ENCODE results near the gene NABP1.

Gene NABP1

DNA sequence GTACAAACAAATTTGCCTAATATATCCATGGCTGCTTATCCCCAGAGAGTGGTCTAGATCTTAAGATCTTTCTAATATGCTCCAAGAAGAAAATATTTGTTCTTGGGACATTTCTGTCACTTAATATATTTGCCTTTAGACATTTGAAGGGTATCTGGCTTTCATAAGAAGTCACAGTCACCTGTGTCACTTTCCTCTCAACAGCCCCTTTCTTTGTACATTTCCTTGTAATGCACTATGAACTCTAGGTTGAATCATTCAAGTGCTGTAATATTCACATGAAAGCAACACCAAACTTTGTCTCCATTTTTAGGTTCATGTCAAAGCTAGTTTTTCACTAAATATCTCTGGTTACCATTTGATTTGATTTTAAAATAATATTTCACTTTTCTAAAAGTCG lies 41.4 kb upstream of the NABP1 start:
- Histone ChIP-seq H3K4me1 (ENCODE audit: low read depth, poor library complexity, severe bottlenecking) (peaks cover 33% of the 10 kb centered on the region), H3K27me3 (ENCODE audit: insufficient read depth, low read depth) (no peaks in the 10 kb centered on the region), H3K27ac (no peak overlapping the region), H3K36me3 (ENCODE audit: insufficient read depth) (no peaks in the 10 kb centered on the region), H4K20me1 (ENCODE audit: insufficient read depth) (no peaks in the 10 kb centered on the region), H3K4me2 (no peak overlapping the region), H3K9ac (no peak overlapping the region), H3K79me2 (ENCODE audit: insufficient read depth, low read depth) (no peaks in the 10 kb centered on the region), H3K4me3 (IDR thresholded peaks at IDR 0.05; ENCODE audit: insufficient read depth, low read depth, low read length) (no peak overlapping the region), H2AFZ (ENCODE audit: low read depth) (no peak overlapping the region)
- TF ChIP-seq, protein P1, sequence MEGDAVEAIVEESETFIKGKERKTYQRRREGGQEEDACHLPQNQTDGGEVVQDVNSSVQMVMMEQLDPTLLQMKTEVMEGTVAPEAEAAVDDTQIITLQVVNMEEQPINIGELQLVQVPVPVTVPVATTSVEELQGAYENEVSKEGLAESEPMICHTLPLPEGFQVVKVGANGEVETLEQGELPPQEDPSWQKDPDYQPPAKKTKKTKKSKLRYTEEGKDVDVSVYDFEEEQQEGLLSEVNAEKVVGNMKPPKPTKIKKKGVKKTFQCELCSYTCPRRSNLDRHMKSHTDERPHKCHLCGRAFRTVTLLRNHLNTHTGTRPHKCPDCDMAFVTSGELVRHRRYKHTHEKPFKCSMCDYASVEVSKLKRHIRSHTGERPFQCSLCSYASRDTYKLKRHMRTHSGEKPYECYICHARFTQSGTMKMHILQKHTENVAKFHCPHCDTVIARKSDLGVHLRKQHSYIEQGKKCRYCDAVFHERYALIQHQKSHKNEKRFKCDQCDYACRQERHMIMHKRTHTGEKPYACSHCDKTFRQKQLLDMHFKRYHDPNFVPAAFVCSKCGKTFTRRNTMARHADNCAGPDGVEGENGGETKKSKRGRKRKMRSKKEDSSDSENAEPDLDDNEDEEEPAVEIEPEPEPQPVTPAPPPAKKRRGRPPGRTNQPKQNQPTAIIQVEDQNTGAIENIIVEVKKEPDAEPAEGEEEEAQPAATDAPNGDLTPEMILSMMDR (conservative IDR thresholded peaks at IDR 0.05; ENCODE audit: low read depth, low read length): no peak

DNA sequence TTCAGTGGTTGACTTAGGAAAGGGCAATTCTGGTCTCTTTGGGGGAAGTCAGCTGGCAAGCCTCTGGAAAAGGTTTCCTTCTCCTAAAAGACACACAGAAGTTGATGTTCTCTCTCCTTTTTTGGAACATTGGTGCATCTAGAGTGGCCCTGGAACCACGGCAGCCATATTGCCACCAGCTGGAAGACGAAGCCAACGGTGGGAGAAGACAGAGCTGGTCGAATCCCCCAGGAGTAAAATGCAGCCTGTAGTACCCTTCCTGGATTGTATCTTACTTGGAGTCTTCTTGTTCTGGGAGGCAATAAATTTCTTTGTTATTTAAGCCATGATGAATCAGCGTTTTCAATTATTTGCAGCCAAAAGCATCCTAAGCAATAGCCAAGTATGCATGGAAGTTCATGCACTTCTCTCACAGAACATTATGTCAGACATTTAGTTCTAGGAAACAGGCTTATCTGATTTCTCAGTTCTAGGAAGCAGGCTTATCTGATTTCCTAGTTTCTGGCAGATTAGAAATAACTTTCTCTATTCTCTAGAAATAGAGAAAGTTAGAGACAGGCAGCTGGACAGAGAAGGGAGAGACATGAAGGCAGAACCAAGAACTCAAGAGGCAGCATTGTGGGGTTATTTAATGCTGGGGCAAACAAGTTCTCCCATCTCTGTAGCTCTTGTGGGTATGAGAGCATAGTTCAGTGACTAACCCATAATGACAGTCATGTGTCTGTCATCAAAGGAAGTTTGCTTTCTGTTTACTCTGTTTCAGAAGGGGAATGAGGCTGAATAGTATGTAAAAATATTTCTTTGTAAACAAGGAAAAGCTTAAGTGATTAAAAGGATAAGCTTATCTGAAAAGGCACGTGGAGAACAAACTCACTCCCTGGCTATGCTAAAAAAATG lies 40.5 kb upstream of the NABP1 start:
- H2AFZ ChIP-seq (ENCODE audit: low read depth): no peak overlapping the region; the same call in 1 of the 2 replicates
- peak overlapping the region; percentile 22; the same call in 1 of the 2 replicates for H3K4me2 ChIP-seq
- H3K36me3 ChIP-seq (ENCODE audit: insufficient read depth): no peaks in the 10 kb centered on the region
- H3K27me3 ChIP-seq (ENCODE audit: insufficient read depth, low read depth): no peaks in the 10 kb centered on the region
- H3K27ac ChIP-seq: no peak overlapping the region
- H3K4me3 ChIP-seq (IDR thresholded peaks at IDR 0.05; ENCODE audit: insufficient read depth, low read depth, low read length): no peak overlapping the region
- no peaks in the 10 kb centered on the region for H3K79me2 ChIP-seq (ENCODE audit: insufficient read depth, low read depth)
- TF ChIP-seq, protein P1 (conservative IDR thresholded peaks at IDR 0.05; ENCODE audit: low read depth, low read length): no peak
- H4K20me1 ChIP-seq (ENCODE audit: insufficient read depth): no peaks in the 10 kb centered on the region
- H3K9ac ChIP-seq: no peak overlapping the region
- peaks cover 33% of the 10 kb centered on the region for H3K4me1 ChIP-seq (ENCODE audit: low read depth, poor library complexity, severe bottlenecking)

DNA sequence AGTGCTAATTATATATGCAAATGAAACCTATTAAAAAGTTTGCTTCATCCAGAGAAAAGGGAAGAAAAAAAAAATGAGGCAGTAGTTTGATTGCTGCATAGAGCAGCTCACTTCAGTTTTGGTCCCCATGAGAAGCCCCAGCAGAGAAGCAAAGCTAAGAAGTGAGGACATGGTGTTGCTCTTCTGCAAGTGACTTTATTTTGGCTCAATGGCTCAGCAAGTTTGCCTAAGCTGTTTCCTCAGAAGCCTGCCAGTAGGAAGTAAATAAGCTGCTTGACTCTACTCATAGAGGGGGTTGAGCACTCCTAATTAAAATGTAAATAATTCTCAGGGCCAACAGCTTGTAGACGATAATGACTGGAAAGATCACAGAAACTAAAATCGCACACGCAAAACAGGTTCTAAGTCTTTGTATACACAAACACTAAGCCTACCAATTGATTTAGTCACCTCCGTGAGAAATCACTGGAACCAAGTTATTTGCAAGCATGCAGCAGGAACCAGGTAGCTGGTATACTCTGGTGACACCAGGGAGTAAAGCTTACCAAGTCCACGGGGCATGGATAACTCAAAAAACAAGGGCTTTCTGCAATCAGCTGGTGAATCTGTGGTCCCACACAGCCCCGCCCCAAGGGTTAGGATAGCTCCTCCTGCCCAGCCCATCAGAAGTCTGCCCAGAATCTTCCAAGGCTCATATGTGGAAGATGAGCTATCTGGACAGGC lies 39.7 kb upstream of the NABP1 start:
- Histone ChIP-seq H2AFZ (ENCODE audit: low read depth) (no peak overlapping the region), H3K4me1 (ENCODE audit: low read depth, poor library complexity, severe bottlenecking) (peaks cover 33% of the 10 kb centered on the region), H3K27me3 (ENCODE audit: insufficient read depth, low read depth) (no peaks in the 10 kb centered on the region), H3K79me2 (ENCODE audit: insufficient read depth, low read depth) (no peaks in the 10 kb centered on the region), H3K4me3 (IDR thresholded peaks at IDR 0.05; ENCODE audit: insufficient read depth, low read depth, low read length) (no peak overlapping the region), H3K27ac (no peak overlapping the region), H3K36me3 (ENCODE audit: insufficient read depth) (no peaks in the 10 kb centered on the region), H3K9ac (no peak overlapping the region), H3K4me2 (no peak overlapping the region; the same call in 1 of the 2 replicates), H4K20me1 (ENCODE audit: insufficient read depth) (no peaks in the 10 kb centered on the region)
- TF ChIP-seq, protein P1 (conservative IDR thresholded peaks at IDR 0.05; ENCODE audit: low read depth, low read length): no peak

DNA sequence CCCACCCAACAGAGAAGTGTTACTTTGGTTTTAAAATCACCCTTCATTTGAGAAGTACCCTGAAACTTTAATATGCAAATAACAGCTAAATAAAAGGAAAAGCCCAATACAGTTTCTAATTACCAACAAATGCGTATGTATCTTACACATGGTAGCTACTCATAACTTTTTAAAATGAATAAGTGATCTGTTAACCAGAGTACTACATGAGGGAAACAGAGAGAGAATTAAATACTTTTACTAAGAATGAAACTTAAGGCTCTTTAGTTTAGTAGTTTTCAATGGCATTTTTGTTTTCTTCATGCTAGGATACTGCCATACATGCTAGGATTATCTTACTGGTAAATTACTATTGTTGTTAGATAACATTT lies 39.1 kb upstream of the NABP1 start:
- Histone ChIP-seq H3K27ac (no peak overlapping the region), H3K4me1 (ENCODE audit: low read depth, poor library complexity, severe bottlenecking) (peaks cover 33% of the 10 kb centered on the region), H3K36me3 (ENCODE audit: insufficient read depth) (no peaks in the 10 kb centered on the region), H3K9ac (no peak overlapping the region), H4K20me1 (ENCODE audit: insufficient read depth) (no peaks in the 10 kb centered on the region), H3K27me3 (ENCODE audit: insufficient read depth, low read depth) (no peaks in the 10 kb centered on the region), H3K4me3 (IDR thresholded peaks at IDR 0.05; ENCODE audit: insufficient read depth, low read depth, low read length) (no peak overlapping the region), H3K4me2 (no peak overlapping the region), H3K79me2 (ENCODE audit: insufficient read depth, low read depth) (no peaks in the 10 kb centered on the region), H2AFZ (ENCODE audit: low read depth) (no peak overlapping the region)
- TF ChIP-seq, protein P1 (conservative IDR thresholded peaks at IDR 0.05; ENCODE audit: low read depth, low read length): no peak
